GM12878 (cell line): ENCODE measurements around the gene TMEM150A. TPM values are rescaled to one million over a fixed set of nuclear protein-coding genes. Genes with fewer than 3 reads are reported as not detected.
"Not testable (repeated sequence)": the region's sequence is repeated elsewhere in the genome, so short reads cannot be mapped to it uniquely, and the experiment has no call there.

Experiments
- ATAC-seq: fragments of 200-7000 bp; cut with Tn5 transposase; 3 replicates; pipeline ENCODE4 v1.9.1; 2020; ENCODE audit warnings: mild to moderate bottlenecking, moderate library complexity
- BruUV-seq: library from RNA; stranded (reverse); fragments of 400-500 nt; replicated peaks from 2 replicates; lab custom pipeline; 2021; lab: Mats Ljungman, UMichigan
- CTCF ChIA-PET: fragments of 300-600 bp; sonication (Branson Sonifier 250); formaldehyde crosslinking; extraction: SDS; loops from one replicate; lab custom pipeline; 2021; ENCODE audit warnings: inconsistent platforms; lab: Yijun Ruan, JAX
- POLR2A ChIA-PET: fragments of 350-600 bp; formaldehyde crosslinking; extraction: SDS; loops from one replicate; lab custom pipeline; 2021; ENCODE audit warnings: inconsistent platforms; lab: Charles Lee
- RAD21 ChIA-PET: fragments of 300-600 bp; sonication (Branson Sonifier 250); formaldehyde crosslinking; loops from one replicate; lab custom pipeline; 2023; ENCODE audit warnings: antibody characterized with exemption; ENCODE audit not compliant: unreplicated experiment; lab: Charles Lee
- SMC1A ChIA-PET: fragments of 300-600 bp; sonication (Branson Sonifier 250); formaldehyde crosslinking; loops from one replicate; lab custom pipeline; 2023; ENCODE audit not compliant: unreplicated experiment, uncharacterized antibody; lab: Charles Lee
- DNase-seq: peaks from one replicate; pipeline ENCODE4 v3.0.0-alpha.2; 2011; ENCODE audit warnings: low read depth, low spot score
- FAIRE-seq: peaks from 3 replicates; lab custom pipeline; 2011; peaks lifted over from hg19 to GRCh38; lab: Jason Lieb, UNC
- H2AFZ ChIP-seq: 2 replicates; pipeline ENCODE4 v1.6.0; 2011; ENCODE audit warnings: low read depth, low read length, control low read depth; ENCODE audit not compliant: control insufficient read depth
- H3K27ac ChIP-seq: 2 replicates; pipeline ENCODE4 v1.5.1; 2011; ENCODE audit warnings: control low read depth; ENCODE audit not compliant: control insufficient read depth, insufficient read depth
- H3K27me3 ChIP-seq, 2 experiments: replicated peaks in 1 of 2; 2 replicates each; pipeline versions ENCODE4 v1.6.0 to v1.6.1; 2011; ENCODE audit warnings: low read length in 1 of 2; ENCODE audit not compliant: control insufficient read depth in 2 of 2, insufficient read depth in 2 of 2
- H3K36me3 ChIP-seq, 2 experiments: 2 replicates each; pipeline ENCODE4 v1.5.1; 2011; ENCODE audit warnings: low read length in 1 of 2; ENCODE audit not compliant: control insufficient read depth in 2 of 2, insufficient read depth in 2 of 2
- H3K4me1 ChIP-seq: 2 replicates; pipeline ENCODE4 v1.6.1; 2011; ENCODE audit warnings: mild to moderate bottlenecking, low read length, moderate library complexity, mixed read lengths; ENCODE audit not compliant: control insufficient read depth, insufficient read depth
- H3K4me2 ChIP-seq: 2 replicates; pipeline ENCODE4 v1.6.0; 2011; ENCODE audit warnings: control low read depth; ENCODE audit not compliant: control insufficient read depth, insufficient read depth
- H3K4me3 ChIP-seq: fragments of 200-600 bp; sonication (generic); 2 replicates; pipeline ENCODE4 v1.5.1; 2016
- H3K79me2 ChIP-seq: 2 replicates; pipeline ENCODE4 v1.6.0; 2011; ENCODE audit warnings: low read length; ENCODE audit not compliant: control insufficient read depth, insufficient read depth
- H3K9ac ChIP-seq: 2 replicates; pipeline ENCODE4 v1.8.0; 2011; ENCODE audit warnings: low read length, control low read depth, mixed read lengths; ENCODE audit not compliant: control insufficient read depth, insufficient read depth
- H3K9me3 ChIP-seq: replicated peaks from 3 replicates; pipeline ENCODE4 v1.5.1; 2011; ENCODE audit warnings: mild to moderate bottlenecking, low read length; ENCODE audit not compliant: control insufficient read depth, insufficient read depth
- H4K20me1 ChIP-seq: 2 replicates; pipeline ENCODE4 v1.6.0; 2011; ENCODE audit not compliant: control insufficient read depth, insufficient read depth
- GABPA ChIP-seq: IDR thresholded peaks from 2 replicates; pipeline ENCODE4 v1.6.1; 2014; ENCODE audit warnings: antibody characterized with exemption, low read depth, mild to moderate bottlenecking, inconsistent platforms
- HDAC6 ChIP-seq: fragments of 200-600 bp; sonication (generic); IDR thresholded peaks from one replicate; pipeline ENCODE4 v1.8.0; 2017; ENCODE audit warnings: antibody characterized with exemption; ENCODE audit not compliant: unreplicated experiment
- WGBS: methylation state at CpG from one replicate; pipeline ENCODE4 v1.1.6; 2016; ENCODE audit warnings: low lambda C conversion rate; ENCODE audit not compliant: insufficient replicate concordance, insufficient coverage; ENCODE audit errors: missing lambda C conversion rate; 5-methylcytosine and 5-hydroxymethylcytosine counted together
- in situ Hi-C: fragments of 300-500 bp; cut with MboI; formaldehyde crosslinking; loops from 9 replicates; pipeline ENCODE4 v1.14.3; 2018; ENCODE audit warnings: mixed read lengths
- intact Hi-C: fragments of 100-400 bp; cut with micrococcal nuclease; formaldehyde crosslinking; loops from one replicate; pipeline ENCODE4 v1.14.2; 2022; ENCODE audit not compliant: unreplicated experiment
- polyA plus RNA-seq, 11 experiments: library from polyadenylated mRNA; depleted of rRNA in 4 of 11; unstranded in 6 of 11; stranded (reverse) in 5 of 11; fragments of >200 nt; fragmentation: Nextera tagmentation in 4 of 11; fragmentation: Illumina TruSeq in 1 of 11; extraction: Ambion mirVana in 4 of 11; extraction: Trizol in 1 of 11; gene quantifications; 1 replicate in 1 of 11; 2 replicates in 10 of 11; pipeline versions ENCODE4 v1.2.1 to v1.2.3, GENCODE V29; 2011 to 2016; ENCODE audit warnings: inconsistent platforms in 2 of 11, missing spikeins in 2 of 11, low read depth in 1 of 11
- total RNA-seq, 4 experiments: library from RNA; depleted of rRNA in 3 of 4; stranded (reverse); fragments of >200 nt in 3 of 4; fragmentation: Illumina TruSeq in 1 of 4; extraction: Trizol in 1 of 4; gene quantifications; 2 replicates each; pipeline versions ENCODE4 v1.2.1 to v1.2.3, GENCODE V29; 2013 to 2021
- TF ChIP-seq, protein P1 (sequence below): IDR thresholded peaks from 2 replicates; pipeline ENCODE4 v1.6.1; 2011; ENCODE audit warnings: borderline replicate concordance, low read depth, mild to moderate bottlenecking, moderate library complexity, mixed read lengths, low read length; ENCODE audit not compliant: insufficient read depth; ENCODE audit errors: extremely low read length

Gene TMEM150A
- total and polyA plus RNA-seq, 10 of the 15 experiments (the other 5 are each of a cell fraction or from before 2014, with no cell fraction given): 0.45 to 4.4 (median 2.6) TPM

DNA sequence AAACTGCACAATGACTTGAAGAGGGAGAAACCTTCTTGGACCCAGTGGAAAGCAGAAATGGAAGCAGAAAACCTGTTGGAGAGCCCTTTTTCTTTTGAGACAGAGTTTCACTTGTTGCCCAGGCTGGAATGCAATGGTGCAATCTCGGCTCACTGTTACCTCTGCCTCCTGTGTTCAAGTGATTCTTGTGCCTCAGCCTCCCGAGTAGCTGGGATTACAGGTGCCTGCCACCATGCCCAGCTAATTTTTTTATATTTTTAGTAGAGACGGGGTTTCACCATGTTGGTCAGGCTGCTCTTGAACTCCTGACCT lies 1.6 kb upstream of the TMEM150A start:
- H3K9ac ChIP-seq, in situ Hi-C loops, DNase-seq, H4K20me1 ChIP-seq, H3K4me3 ChIP-seq, intact Hi-C loops, H3K79me2 ChIP-seq, RAD21 ChIA-PET, BruUV-seq, H3K9me3 ChIP-seq, H2AFZ ChIP-seq, ATAC-seq, H3K27ac ChIP-seq, H3K4me1 ChIP-seq, H3K27me3 ChIP-seq, FAIRE-seq: not testable (repeated sequence)
- 73% methylated on average over 3 of the region's 3 CpGs for WGBS
- peak overlapping the region; percentile 1; the same call in 1 of the 2 replicates for H3K4me2 ChIP-seq
- POLR2A ChIA-PET: interaction anchor here (2.1 kb wide), 1 partner anchor 9 kb away, joined by 10 read pairs; the partner anchor contains the start of gene RNF181
- SMC1A ChIA-PET: interaction anchor here (1.9 kb wide), 1 partner anchor 9 kb away, joined by 6 read pairs; the partner anchor contains the start of gene RNF181
- CTCF ChIA-PET: interaction anchor here (0.7 to 1.6 kb wide), 3 partner anchors 9 to 36 kb away, joined by 4 to 7 read pairs (median 5); partner anchors contain the start of gene RNF181
- H3K36me3 ChIP-seq: peaks cover 2 to 15% of the 10 kb centered on the region in 2 experiments; a peak in 3 of 4 replicates

DNA sequence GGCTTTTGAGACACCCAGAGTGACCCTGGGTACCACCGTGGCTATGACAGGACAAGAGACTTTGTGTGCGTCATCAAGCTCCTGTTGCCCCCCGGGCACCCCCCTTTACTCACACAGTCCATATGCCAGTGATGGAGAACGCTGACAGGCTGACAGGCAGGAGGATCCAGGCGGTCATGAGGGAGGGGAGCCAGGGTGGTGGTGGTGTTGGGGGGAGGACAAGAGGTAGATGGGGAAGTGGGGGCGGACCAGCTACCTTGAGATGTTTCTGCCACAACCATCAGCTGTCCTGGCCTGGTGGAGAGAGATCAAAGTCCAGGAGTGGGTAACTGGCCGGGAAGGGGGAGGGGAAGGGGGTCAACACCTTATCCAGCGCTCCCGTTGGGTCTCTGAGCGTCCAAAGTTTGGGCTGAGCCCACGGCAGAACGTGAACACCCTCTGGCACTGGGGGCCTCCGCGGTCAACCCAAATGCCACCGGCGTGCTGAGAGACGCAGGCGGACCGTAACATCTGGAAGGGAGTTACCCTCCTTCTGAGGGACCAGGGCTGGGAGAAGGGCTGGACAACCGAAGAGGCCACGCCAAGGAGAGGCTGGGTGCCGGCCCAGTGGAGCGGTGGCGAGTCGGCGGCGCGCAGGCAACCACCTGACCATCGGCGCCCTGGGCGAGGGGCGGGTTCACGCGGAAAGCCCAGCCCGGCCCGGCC lies 575 bp downstream of the TMEM150A start:
- SMC1A ChIA-PET: interaction anchor here (0.7 kb wide), 1 partner anchor 245 kb away, joined by 3 read pairs; no protein-coding TSS in a partner anchor
- in situ Hi-C loops: no loop called here
- H3K27ac ChIP-seq: no peak overlapping the region

More for the DNA sequence above, 575 bp downstream of the TMEM150A start:
- CTCF ChIA-PET: interaction anchor here (0.7 kb wide), 1 partner anchor 41 kb away, joined by 3 read pairs; the partner anchor contains the start of gene GGCX
- DNase-seq (no peak), FAIRE-seq (no peak), ATAC-seq (peak; percentile 64)
- no peaks in the 10 kb centered on the region for H3K9me3 ChIP-seq
- POLR2A ChIA-PET: interaction anchor here (0.9 to 1.9 kb wide), 4 partner anchors 9 to 103 kb away, joined by 3 to 10 read pairs (median 4); partner anchors contain the start of gene C2orf68
- peak overlapping the region; percentile 95 for H3K4me2 ChIP-seq
- intact Hi-C loops: loop anchor here (2.0 kb wide), 1 partner anchor 41 kb away; the partner anchor contains the start of gene GGCX
- no peaks in the 10 kb centered on the region for H4K20me1 ChIP-seq
- H2AFZ ChIP-seq: peak overlapping the region; percentile 91
- H3K4me3 ChIP-seq: peak overlapping the region; percentile 58; the same call in 1 of the 2 replicates
- WGBS: 11% methylated on average over 32 of the region's 36 CpGs
- no TSS peak for BruUV-seq
- H3K79me2 ChIP-seq: peaks cover 5% of the 10 kb centered on the region
- H3K36me3 ChIP-seq: peaks cover 0 to 14% of the 10 kb centered on the region in 2 experiments; a peak in 3 of 4 replicates
- H3K4me1 ChIP-seq: no peaks in the 10 kb centered on the region; the same call in 1 of the 2 replicates
- no peaks in the 10 kb centered on the region for H3K27me3 ChIP-seq
- RAD21 ChIA-PET: no interaction called here
- peak overlapping the region; percentile 56; the same call in 1 of the 2 replicates for H3K9ac ChIP-seq
- TF ChIP-seq, protein P1, sequence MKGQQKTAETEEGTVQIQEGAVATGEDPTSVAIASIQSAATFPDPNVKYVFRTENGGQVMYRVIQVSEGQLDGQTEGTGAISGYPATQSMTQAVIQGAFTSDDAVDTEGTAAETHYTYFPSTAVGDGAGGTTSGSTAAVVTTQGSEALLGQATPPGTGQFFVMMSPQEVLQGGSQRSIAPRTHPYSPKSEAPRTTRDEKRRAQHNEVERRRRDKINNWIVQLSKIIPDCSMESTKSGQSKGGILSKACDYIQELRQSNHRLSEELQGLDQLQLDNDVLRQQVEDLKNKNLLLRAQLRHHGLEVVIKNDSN: peak; percentile 7
- no peak for TF ChIP-seq GABPA
- TF ChIP-seq HDAC6: peak; percentile 23
- TF ChIP-seq, all 136 proteins: peak for 2
